ENCODE results near the gene ADCK1.

DNA sequence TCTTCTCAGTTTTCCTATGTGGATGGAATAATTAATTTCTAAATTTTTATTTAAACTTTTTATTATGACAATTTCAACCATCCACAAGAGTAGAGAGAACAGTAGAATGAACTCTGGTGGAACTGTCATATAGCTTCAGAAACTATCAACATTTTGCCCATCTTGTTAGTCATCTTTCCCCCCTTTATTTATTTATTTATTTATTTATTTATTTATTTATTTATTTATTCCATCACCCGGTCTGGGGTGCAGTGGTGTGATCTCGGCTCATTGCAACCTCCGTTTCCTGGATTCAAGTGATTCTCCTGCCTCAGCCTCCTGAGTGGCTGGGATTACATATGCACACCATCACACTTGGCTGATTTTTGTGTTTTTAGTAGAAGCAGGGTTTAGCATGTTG, 23.5 kb downstream of the ADCK1 start:
- TF ChIP-seq ZNF384 (IDR thresholded peaks at IDR 0.05) (no peak), TARDBP (IDR thresholded peaks at IDR 0.05) (no peak), NFRKB (IDR thresholded peaks at IDR 0.05) (no peak), FOXA1 (IDR thresholded peaks at IDR 0.05) (no peak), BHLHE40 (IDR thresholded peaks at IDR 0.05; ENCODE audit: borderline replicate concordance) (no peak), ELF4 (IDR thresholded peaks at IDR 0.05) (no peak), FOXM1 (IDR thresholded peaks at IDR 0.05; ENCODE audit: borderline replicate concordance) (no peak), SUZ12 (IDR thresholded peaks at IDR 0.05) (no peak), FOXK2 (IDR thresholded peaks at IDR 0.05) (no peak), SP1 (IDR thresholded peaks at IDR 0.05) (no peak), L3MBTL2 (conservative IDR thresholded peaks at IDR 0.05) (no peak), ARNT (IDR thresholded peaks at IDR 0.05) (no peak), HDGF (IDR thresholded peaks at IDR 0.05; ENCODE audit: borderline replicate concordance) (no peak)
- TF ChIP-seq, protein P1, sequence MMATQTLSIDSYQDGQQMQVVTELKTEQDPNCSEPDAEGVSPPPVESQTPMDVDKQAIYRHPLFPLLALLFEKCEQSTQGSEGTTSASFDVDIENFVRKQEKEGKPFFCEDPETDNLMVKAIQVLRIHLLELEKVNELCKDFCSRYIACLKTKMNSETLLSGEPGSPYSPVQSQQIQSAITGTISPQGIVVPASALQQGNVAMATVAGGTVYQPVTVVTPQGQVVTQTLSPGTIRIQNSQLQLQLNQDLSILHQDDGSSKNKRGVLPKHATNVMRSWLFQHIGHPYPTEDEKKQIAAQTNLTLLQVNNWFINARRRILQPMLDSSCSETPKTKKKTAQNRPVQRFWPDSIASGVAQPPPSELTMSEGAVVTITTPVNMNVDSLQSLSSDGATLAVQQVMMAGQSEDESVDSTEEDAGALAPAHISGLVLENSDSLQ (IDR thresholded peaks at IDR 0.05), result no peak

All from HEK293T (cell line).